Measurements from ENCODE around the gene CELF1. TPM values are rescaled to one million over a fixed set of nuclear protein-coding genes. Genes with fewer than 3 reads are reported as not detected.

CELF1 gene
- total and polyA plus RNA-seq, 9 of the 15 experiments (the other 6 are each of a cell fraction or from before 2014, with no cell fraction given) = 11.3 to 142 (median 77.4) TPM

DNA sequence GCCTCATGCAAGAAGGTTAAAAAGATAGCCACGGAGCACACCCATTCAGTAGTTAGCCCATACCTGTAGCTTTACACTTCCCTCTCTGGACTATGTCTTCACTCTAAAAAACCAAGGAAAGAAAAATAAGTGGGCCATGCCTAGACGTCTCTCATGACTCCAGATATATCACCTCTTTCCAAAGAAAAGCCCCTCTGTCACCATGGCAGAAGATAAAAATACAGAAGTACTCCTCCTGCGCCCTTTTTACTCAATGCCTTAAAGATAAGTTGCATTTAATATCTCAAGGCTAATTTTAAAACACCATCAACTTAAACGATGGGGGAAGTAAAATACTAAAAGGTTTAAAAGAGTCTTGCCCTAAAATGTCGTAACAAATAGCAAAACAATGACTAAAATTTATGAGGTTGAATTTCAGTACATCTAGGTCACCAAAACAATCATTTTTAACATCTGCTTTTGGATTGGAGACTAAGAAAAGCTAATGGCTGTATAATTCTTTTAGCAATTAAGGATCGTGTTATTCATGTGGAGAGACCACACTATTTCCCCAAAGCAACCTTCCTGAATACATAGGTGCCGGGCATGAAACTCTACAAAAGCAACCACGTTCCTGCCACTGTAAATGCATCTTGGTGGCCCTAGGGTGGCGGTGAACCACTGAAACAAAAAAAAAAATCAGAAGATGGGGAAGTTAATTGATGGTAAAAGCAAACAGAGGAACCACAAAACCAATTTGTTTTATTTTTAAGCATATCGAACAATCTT is 46.0 kb downstream of the CELF1 start (continued):
- TF ChIP-seq EP400 (IDR thresholded peaks at IDR 0.05) (0 out of 2 replicates have a peak, but pooled peaks have one; percentile 16), RFX1 (IDR thresholded peaks at IDR 0.05) (0 out of 2 replicates have a peak, but pooled peaks have one; percentile 17)
- TF ChIP-seq, protein P1, sequence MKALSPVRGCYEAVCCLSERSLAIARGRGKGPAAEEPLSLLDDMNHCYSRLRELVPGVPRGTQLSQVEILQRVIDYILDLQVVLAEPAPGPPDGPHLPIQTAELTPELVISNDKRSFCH (CRISPR knock-in tag; IDR thresholded peaks at IDR 0.05) = no peak
- TF ChIP-seq, protein P1 (tag; IDR thresholded peaks at IDR 0.05) = no peak
- TF ChIP-seq, protein P2, sequence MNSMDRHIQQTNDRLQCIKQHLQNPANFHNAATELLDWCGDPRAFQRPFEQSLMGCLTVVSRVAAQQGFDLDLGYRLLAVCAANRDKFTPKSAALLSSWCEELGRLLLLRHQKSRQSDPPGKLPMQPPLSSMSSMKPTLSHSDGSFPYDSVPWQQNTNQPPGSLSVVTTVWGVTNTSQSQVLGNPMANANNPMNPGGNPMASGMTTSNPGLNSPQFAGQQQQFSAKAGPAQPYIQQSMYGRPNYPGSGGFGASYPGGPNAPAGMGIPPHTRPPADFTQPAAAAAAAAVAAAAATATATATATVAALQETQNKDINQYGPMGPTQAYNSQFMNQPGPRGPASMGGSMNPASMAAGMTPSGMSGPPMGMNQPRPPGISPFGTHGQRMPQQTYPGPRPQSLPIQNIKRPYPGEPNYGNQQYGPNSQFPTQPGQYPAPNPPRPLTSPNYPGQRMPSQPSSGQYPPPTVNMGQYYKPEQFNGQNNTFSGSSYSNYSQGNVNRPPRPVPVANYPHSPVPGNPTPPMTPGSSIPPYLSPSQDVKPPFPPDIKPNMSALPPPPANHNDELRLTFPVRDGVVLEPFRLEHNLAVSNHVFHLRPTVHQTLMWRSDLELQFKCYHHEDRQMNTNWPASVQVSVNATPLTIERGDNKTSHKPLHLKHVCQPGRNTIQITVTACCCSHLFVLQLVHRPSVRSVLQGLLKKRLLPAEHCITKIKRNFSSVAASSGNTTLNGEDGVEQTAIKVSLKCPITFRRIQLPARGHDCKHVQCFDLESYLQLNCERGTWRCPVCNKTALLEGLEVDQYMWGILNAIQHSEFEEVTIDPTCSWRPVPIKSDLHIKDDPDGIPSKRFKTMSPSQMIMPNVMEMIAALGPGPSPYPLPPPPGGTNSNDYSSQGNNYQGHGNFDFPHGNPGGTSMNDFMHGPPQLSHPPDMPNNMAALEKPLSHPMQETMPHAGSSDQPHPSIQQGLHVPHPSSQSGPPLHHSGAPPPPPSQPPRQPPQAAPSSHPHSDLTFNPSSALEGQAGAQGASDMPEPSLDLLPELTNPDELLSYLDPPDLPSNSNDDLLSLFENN (IDR thresholded peaks at IDR 0.05; ENCODE audit: low read depth in 2 of 2, low read length in 2 of 2) = no peak
